GM21529 (cell line): ENCODE results near the gene ZNF85.
"Not testable (repeated sequence)": the region's sequence is repeated elsewhere in the genome, so short reads cannot be mapped to it uniquely, and the experiment has no call there.

Experiments
- ATAC-seq: cut with Tn5 transposase; IDR thresholded peaks from one replicate; pipeline ENCODE4 v1.9.1; 2021; ENCODE audit not compliant: unreplicated experiment

The ZNF85 gene

GRCh38 chr19:20923077-20923871 is at the start of gene ZNF85:
Gene ZNF85 (plus strand): TSS chr19:20923251. CDS start chr19:20923401, 150 bp downstream.
- peak; percentile 97 for ATAC-seq

GRCh38 chr19:20879501-20879900 is 43.5 kb upstream of the ZNF85 start:
- no peak for ATAC-seq

- ATAC-seq, result no peak
Measured at GRCh38 chr19:20912973-20913372, 10.1 kb upstream of the ZNF85 start.

GRCh38 chr19:20925481-20925880 is 2.4 kb downstream of the ZNF85 start:
- ATAC-seq, result no peak

GRCh38 chr19:20926796-20927195 is 3.7 kb downstream of the ZNF85 start:
- ATAC-seq, result no peak

- ATAC-seq, result no peak
Measured at GRCh38 chr19:20928371-20928770, 5.3 kb downstream of the ZNF85 start.

GRCh38 chr19:20936322-20936947 is 13.4 kb downstream of the ZNF85 start:
- not testable (repeated sequence) for ATAC-seq

GRCh38 chr19:20952561-20953095 is 29.6 kb downstream of the ZNF85 start:
- ATAC-seq, result not testable (repeated sequence)

- ATAC-seq, result no peak
Measured at GRCh38 chr19:20964798-20965197, 41.7 kb downstream of the ZNF85 start.

- ATAC-seq, result no peak
Measured at GRCh38 chr19:20968092-20968491, 45.0 kb downstream of the ZNF85 start.

- ATAC-seq, result no peak
Measured at GRCh38 chr19:20969498-20969897, 46.4 kb downstream of the ZNF85 start.

- ATAC-seq, result no peak
Measured at GRCh38 chr19:20969898-20970297, 46.8 kb downstream of the ZNF85 start.

- not testable (repeated sequence) for ATAC-seq
Measured at GRCh38 chr19:20992788-20993187, 69.7 kb downstream of the ZNF85 start.

- ATAC-seq, result peak; percentile 100
Measured at GRCh38 chr19:20999731-21000352, 76.8 kb downstream of the ZNF85 start.
